ENCODE measurements around the gene NDUFB1. TPM values are rescaled to one million over a fixed set of nuclear protein-coding genes. Genes with fewer than 3 reads are reported as not detected.

NDUFB1 gene
- total RNA-seq, 1 experiment from 2014 or later = 92.5 TPM

DNA sequence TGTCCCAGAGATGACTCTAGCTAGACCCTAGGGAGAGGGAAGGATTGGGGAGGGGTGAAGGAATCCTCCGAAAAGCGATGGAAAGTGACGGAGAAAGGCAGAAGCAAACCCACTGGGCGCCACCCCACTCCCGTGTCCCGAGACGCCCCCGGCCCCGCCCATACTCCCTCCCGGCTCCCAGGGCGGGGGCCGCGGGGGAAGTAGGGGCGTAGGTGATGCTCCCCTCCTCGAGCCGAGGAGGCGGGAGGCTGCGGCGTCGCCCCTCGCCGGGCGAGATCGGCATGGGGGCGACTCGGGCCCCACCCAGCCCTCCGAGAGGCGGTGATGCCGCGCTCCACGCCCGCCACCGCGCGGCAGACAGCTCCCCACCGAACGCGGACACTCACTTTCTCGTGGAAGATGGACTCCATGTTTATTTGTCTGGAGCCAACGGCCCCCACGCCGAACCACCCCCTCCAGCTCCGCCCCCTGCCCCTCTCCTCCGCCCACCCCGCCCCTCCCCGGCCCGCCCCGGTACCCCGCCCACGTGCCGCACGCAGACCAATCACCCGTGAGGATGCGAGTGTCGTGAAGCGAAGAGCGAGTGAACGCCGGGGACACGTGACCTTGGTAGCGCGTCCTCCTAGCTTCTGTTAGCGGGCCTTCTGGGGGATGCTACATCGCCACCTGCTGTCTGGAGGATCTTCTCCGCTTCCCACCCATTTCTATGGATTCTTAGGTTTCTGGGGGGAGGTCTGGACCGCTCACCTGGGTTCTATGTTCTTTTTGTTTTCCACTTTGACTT lies 15.2 kb downstream of the NDUFB1 start, which contains the start of gene ATXN3:
TSS of gene ATXN3 (minus strand) at position 440 of the 784 bp plus-strand sequence. CDS start at position 410, 30 bp downstream.
- RAD21 ChIA-PET (ENCODE audit: low non-redundant PET in 1 of 2, low total read pairs in 2 of 2, uncharacterized antibody in 2 of 2, unreplicated experiment in 2 of 2) = interaction anchor here in 1 of 2 experiments (0.8 kb wide), 1 partner anchor 16 kb away, joined by 3 read pairs; the partner anchor contains the start of genes CPSF2 and NDUFB1
- peak within 1 kb of the TSS; percentile 81 for H3K27ac ChIP-seq (ENCODE audit: low read depth, low read length)
- intact Hi-C loops (cut with micrococcal nuclease) = no loop called here
- no peaks in the 10 kb centered on the region for H3K9me2 ChIP-seq (ENCODE audit: insufficient read depth)
- H3K4me1 ChIP-seq (ENCODE audit: control insufficient read depth in 1 of 2, insufficient read depth in 2 of 2, low read length in 2 of 2) = peaks cover 9 to 19% of the 10 kb centered on the region in 2 experiments
- ATAC-seq (peak; percentile 93), DNase-seq (ENCODE audit: low read depth, low spot score) (peak; percentile 97)
- H3K27me3 ChIP-seq (ENCODE audit: insufficient read depth, low read length) = no peaks in the 10 kb centered on the region
- peak within 1 kb of the TSS; percentile 55 for H2AFZ ChIP-seq (ENCODE audit: low read depth, low read length, poor library complexity, severe bottlenecking)
- H4K20me1 ChIP-seq (ENCODE audit: insufficient read depth) = no peaks in the 10 kb centered on the region
- H3K4me3 ChIP-seq (replicated peaks in 1 of 2; ENCODE audit: low read depth in 1 of 2, low read length in 2 of 2) = peak within 1 kb of the TSS; percentile 89 to 90
- POLR2A ChIA-PET = interaction anchor here (0.8 to 2.6 kb wide), 6 partner anchors 11 to 412 kb away, joined by 3 to 21 read pairs (median 6); partner anchors contain the start of genes CPSF2, NDUFB1 and TRIP11
- peak within 1 kb of the TSS; percentile 77 for H3K9ac ChIP-seq (ENCODE audit: low read length)
- CTCF ChIA-PET = interaction anchor here (0.5 to 2.3 kb wide), 17 partner anchors 8 to 584 kb away, joined by 3 to 77 read pairs (median 5); partner anchors contain the start of genes CPSF2 and NDUFB1
- BruUV-seq (replicated peaks) = no TSS peak
- no peaks in the 10 kb centered on the region for H3K9me3 ChIP-seq (ENCODE audit: control insufficient read depth in 1 of 2, insufficient read depth in 1 of 2, low read depth in 1 of 2, low read length in 2 of 2)
- H3K79me2 ChIP-seq (ENCODE audit: insufficient read depth, low read length) = peaks cover 39% of the 10 kb centered on the region
- H3K4me2 ChIP-seq (ENCODE audit: low read length) = peak within 1 kb of the TSS; percentile 78
- H3K36me3 ChIP-seq (ENCODE audit: control insufficient read depth in 1 of 2, insufficient read depth in 2 of 2, low read length in 2 of 2) = no peaks in the 10 kb centered on the region
- TF ChIP-seq, protein P1, sequence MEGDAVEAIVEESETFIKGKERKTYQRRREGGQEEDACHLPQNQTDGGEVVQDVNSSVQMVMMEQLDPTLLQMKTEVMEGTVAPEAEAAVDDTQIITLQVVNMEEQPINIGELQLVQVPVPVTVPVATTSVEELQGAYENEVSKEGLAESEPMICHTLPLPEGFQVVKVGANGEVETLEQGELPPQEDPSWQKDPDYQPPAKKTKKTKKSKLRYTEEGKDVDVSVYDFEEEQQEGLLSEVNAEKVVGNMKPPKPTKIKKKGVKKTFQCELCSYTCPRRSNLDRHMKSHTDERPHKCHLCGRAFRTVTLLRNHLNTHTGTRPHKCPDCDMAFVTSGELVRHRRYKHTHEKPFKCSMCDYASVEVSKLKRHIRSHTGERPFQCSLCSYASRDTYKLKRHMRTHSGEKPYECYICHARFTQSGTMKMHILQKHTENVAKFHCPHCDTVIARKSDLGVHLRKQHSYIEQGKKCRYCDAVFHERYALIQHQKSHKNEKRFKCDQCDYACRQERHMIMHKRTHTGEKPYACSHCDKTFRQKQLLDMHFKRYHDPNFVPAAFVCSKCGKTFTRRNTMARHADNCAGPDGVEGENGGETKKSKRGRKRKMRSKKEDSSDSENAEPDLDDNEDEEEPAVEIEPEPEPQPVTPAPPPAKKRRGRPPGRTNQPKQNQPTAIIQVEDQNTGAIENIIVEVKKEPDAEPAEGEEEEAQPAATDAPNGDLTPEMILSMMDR (IDR thresholded peaks at IDR 0.05 in 2 of 3, conservative IDR thresholded peaks at IDR 0.05 in 1 of 3; ENCODE audit: borderline replicate concordance in 1 of 3, insufficient read depth in 1 of 3, low read depth in 2 of 3, low read length in 2 of 3) = peak; percentile 39 to 89 (median 68); a peak in 4 of 6 replicates
- no peak for TF ChIP-seq TCF7L2 (IDR thresholded peaks at IDR 0.05; ENCODE audit: borderline replicate concordance, extremely low read depth, insufficient read depth, insufficient read length)
- no peak for TF ChIP-seq JUND (IDR thresholded peaks at IDR 0.05)
- peak; percentile 55 for TF ChIP-seq POLR2A (IDR thresholded peaks at IDR 0.05; ENCODE audit: borderline replicate concordance, extremely low read depth, insufficient read depth, insufficient read length)
- no peak for TF ChIP-seq FOSL1 (IDR thresholded peaks at IDR 0.05; ENCODE audit: low read depth)
- TF ChIP-seq POLR2AphosphoS5 (IDR thresholded peaks at IDR 0.05; ENCODE audit: low read depth, low read length) = peak; percentile 82
- 0 out of 2 replicates have a peak, but pooled peaks have one; percentile 9 for TF ChIP-seq RAD21 (IDR thresholded peaks at IDR 0.05; ENCODE audit: low read depth)
- TF ChIP-seq SIN3A (IDR thresholded peaks at IDR 0.05; ENCODE audit: low read depth) = no peak
- no peak for TF ChIP-seq ZFX (IDR thresholded peaks at IDR 0.05)
- TF ChIP-seq, protein P2, sequence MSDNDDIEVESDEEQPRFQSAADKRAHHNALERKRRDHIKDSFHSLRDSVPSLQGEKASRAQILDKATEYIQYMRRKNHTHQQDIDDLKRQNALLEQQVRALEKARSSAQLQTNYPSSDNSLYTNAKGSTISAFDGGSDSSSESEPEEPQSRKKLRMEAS (IDR thresholded peaks at IDR 0.05) = peak; percentile 83
- TF ChIP-seq, protein P3, sequence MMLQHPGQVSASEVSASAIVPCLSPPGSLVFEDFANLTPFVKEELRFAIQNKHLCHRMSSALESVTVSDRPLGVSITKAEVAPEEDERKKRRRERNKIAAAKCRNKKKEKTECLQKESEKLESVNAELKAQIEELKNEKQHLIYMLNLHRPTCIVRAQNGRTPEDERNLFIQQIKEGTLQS (IDR thresholded peaks at IDR 0.05) = no peak
- no peak for TF ChIP-seq ZNF274 (IDR thresholded peaks at IDR 0.05; ENCODE audit: low read depth, low read length)
- TF ChIP-seq CBX3 (IDR thresholded peaks at IDR 0.05; ENCODE audit: low read depth) = peak; percentile 59; the same call in 1 of the 2 replicates
- no peak for TF ChIP-seq CEBPB (IDR thresholded peaks at IDR 0.05; ENCODE audit: low read depth)
- no peak for TF ChIP-seq EZH2 (IDR thresholded peaks at IDR 0.05)
- no peak for TF ChIP-seq SRF (IDR thresholded peaks at IDR 0.05; ENCODE audit: low read depth)
- TF ChIP-seq YY1 (IDR thresholded peaks at IDR 0.05; ENCODE audit: extremely low read depth, insufficient replicate concordance, low read depth, low read length) = no peak
- TF ChIP-seq ELF1 (IDR thresholded peaks at IDR 0.05; ENCODE audit: borderline replicate concordance, low read depth) = no peak
- TF ChIP-seq SP1 (IDR thresholded peaks at IDR 0.05; ENCODE audit: low read depth) = peak; percentile 70
- TF ChIP-seq EZH2phosphoT487 (IDR thresholded peaks at IDR 0.05; ENCODE audit: borderline replicate concordance) = no peak
- peak; percentile 57 for TF ChIP-seq EGR1 (IDR thresholded peaks at IDR 0.05; ENCODE audit: low read depth)
- TF ChIP-seq, protein P4, sequence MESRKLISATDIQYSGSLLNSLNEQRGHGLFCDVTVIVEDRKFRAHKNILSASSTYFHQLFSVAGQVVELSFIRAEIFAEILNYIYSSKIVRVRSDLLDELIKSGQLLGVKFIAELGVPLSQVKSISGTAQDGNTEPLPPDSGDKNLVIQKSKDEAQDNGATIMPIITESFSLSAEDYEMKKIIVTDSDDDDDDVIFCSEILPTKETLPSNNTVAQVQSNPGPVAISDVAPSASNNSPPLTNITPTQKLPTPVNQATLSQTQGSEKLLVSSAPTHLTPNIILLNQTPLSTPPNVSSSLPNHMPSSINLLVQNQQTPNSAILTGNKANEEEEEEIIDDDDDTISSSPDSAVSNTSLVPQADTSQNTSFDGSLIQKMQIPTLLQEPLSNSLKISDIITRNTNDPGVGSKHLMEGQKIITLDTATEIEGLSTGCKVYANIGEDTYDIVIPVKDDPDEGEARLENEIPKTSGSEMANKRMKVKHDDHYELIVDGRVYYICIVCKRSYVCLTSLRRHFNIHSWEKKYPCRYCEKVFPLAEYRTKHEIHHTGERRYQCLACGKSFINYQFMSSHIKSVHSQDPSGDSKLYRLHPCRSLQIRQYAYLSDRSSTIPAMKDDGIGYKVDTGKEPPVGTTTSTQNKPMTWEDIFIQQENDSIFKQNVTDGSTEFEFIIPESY (IDR thresholded peaks at IDR 0.05; ENCODE audit: extremely low read depth, insufficient replicate concordance, low read length) = no peak
